ENCODE results near the gene KIF1C. TPM values are rescaled to one million over a fixed set of nuclear protein-coding genes. Genes with fewer than 3 reads are reported as not detected.
A peak's percentile ranks its signal among the peaks of the same experiment; 100 is the strongest.

Gene KIF1C
- total RNA-seq (100 to 1,000 TPM; 519 to 727 (median 570) TPM), polyA plus RNA-seq (406 TPM)
- long read RNA-seq, donor 1, full-length matches to known transcripts = 318 of 803 reads
- long read RNA-seq, donor 1, partial matches to known transcripts = 413 of 803 reads
- long read RNA-seq, donor 1, other reads (novel, unspliced or antisense) = 72 of 803 reads
- long read RNA-seq, donor 2, full-length matches to known transcripts = 946 of 1,347 reads
- long read RNA-seq, donor 2, partial matches to known transcripts = 304 of 1,347 reads
- long read RNA-seq, donor 2, other reads (novel, unspliced or antisense) = 97 of 1,347 reads
- long read RNA-seq, donor 3, full-length matches to known transcripts = 85 of 488 reads
- long read RNA-seq, donor 3, partial matches to known transcripts = 367 of 488 reads
- long read RNA-seq, donor 3, other reads (novel, unspliced or antisense) = 36 of 488 reads
- long read RNA-seq, donor 4, full-length matches to known transcripts = 806 of 1,151 reads
- long read RNA-seq, donor 4, partial matches to known transcripts = 266 of 1,151 reads
- long read RNA-seq, donor 4, other reads (novel, unspliced or antisense) = 79 of 1,151 reads

DNA sequence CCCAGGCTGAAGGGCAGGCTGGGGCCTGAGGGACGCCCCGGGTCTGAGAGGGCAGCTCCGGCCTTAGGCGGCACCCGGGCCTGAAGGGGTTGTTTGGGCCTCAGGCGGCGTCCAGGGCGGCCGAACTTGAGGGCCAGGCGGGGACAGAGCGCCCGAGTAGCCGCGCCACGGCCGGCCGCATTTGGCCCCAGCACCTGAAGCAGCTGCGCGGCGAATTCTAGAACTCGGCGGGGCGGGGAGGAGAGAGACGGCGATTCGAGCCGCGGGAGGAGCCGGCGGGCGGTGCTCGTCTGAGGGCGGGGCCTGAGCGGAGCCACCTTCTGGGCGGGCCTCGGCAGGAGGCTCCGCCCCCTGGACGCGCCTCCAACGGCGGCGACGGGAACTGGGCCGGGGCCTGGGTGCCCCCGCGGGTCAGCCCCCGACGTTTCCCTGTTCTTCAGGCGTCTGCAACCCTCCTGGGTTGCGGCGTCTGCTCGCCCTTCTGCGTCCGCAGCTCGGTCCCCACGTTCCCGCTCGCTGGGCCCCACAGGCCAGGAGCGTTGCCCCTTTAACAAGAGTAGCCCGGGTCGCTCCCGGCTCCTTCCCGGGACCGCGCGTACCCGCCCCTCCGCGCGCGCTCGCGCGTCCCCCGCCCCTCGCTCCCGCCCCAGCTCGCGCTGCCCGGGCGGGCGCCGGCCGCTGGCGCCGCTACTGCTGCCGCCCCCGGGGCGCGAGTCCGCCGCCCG lies at the start of gene KIF1C, which contains the start of gene INCA1:
KIF1C (plus strand) TSS at position 649 of the 725 bp plus-strand sequence. CDS start 2,297 bp downstream, outside the sequence.
INCA1 (minus strand) TSS at position 221 of the 725 bp plus-strand sequence. CDS start 3,085 bp downstream, outside the sequence.
- no peaks in the 10 kb centered on the region for H3K4me1 ChIP-seq (ENCODE audit: control insufficient read depth, insufficient read depth, low read length)
- peak within 1 kb of the TSS; percentile 89 for H3K4me3 ChIP-seq (ENCODE audit: low read length)
- DNase-seq (peak; percentile 95 to 98 (median 98)), ATAC-seq (peak; percentile 93 to 94)
- WGBS = under 1% methylated on average over 93 of the region's 93 CpGs
- intact Hi-C loops (cut with DNase I) = no loop called here
- H3K27me3 ChIP-seq (ENCODE audit: control insufficient read depth, insufficient read depth) = no peaks in the 10 kb centered on the region
- H3K9me3 ChIP-seq (ENCODE audit: control insufficient read depth, low read length) = no peaks in the 10 kb centered on the region
- peak within 1 kb of the TSS; percentile 94 for H3K27ac ChIP-seq (ENCODE audit: low read length)

DNA sequence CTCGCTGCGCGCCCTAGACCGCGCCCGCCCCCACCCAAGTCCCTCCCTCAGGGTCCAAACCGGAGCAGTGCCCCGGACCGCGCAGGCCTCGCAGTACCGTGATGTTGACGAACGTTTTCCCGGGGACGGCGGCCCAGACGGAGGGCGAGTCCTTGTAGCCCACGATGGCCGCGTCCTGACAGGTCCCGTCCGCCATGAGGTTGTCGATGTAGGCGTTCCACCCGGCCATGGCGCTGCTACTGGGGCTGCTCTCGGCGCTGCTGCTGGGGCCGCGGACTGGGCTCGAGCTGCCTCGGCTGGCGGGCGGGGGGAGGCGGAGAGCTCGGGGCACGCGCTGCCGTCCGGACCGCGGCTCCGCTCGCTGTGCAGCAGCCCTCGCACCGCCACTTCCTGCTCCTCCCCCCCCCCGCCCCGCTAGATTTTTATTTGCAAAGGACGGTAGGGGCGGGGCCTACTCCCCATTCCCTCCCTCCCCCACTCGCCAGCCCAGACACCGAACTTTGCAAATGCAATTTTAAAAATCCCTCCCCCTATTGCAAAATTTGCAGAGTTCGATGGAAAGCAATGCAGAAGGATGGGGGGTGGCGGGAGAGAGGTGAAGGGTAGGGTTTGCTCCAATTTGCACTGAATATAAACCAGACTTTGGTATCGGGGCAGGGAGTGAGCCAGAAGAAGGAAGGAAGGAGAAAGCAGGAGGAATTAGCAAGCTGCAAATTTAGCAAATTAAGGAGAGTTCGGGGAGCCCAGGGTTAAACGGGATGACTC lies 49.4 kb upstream of the KIF1C start, which contains the start of gene PFN1:
PFN1 (minus strand) TSS at position 365 of the 765 bp plus-strand sequence; CDS start at position 229, 136 bp downstream.
- Histone ChIP-seq H3K4me3 (ENCODE audit: low read length) (peak within 1 kb of the TSS; percentile 87), H3K27ac (ENCODE audit: low read length) (peak within 1 kb of the TSS; percentile 96), H3K9me3 (ENCODE audit: control insufficient read depth, low read length) (no peaks in the 10 kb centered on the region), H3K4me1 (ENCODE audit: control insufficient read depth, insufficient read depth, low read length) (peaks cover 5% of the 10 kb centered on the region), H3K27me3 (ENCODE audit: control insufficient read depth, insufficient read depth) (no peaks in the 10 kb centered on the region)
- 1% methylated on average over 59 of the region's 59 CpGs for WGBS
- DNase-seq = peak; percentile 92 to 97 (median 96)
- intact Hi-C loops (cut with DNase I) = no loop called here
- peak; percentile 75 to 82 for ATAC-seq

DNA sequence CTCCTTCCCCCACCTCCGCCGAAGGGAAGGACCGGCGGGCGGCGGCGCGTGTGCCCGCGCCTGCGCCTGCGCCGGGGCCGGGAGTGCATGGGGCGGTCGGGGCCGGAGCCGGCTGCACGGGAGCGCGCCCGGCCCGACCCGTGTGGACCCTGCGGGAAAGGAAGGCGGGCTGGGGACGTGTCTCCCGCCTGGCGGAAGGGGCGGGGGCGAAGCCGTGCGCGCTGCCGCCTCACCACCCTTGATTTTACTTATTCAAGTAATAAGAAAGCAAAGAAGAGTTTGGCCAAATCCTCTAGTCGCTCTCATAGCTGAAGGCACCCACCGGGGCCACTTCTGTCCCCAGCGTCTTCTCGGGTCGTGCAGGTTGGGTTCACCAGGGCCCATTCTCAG lies 48.8 kb upstream of the KIF1C start:
- no peaks in the 10 kb centered on the region for H3K27me3 ChIP-seq (ENCODE audit: control insufficient read depth, insufficient read depth)
- intact Hi-C loops (cut with DNase I) = no loop called here
- under 1% methylated on average over 40 of the region's 40 CpGs for WGBS
- peak overlapping the region; percentile 87 for H3K27ac ChIP-seq (ENCODE audit: low read length)
- ATAC-seq (peak; percentile 79 to 88), DNase-seq (peak; percentile 87 to 95 (median 94))
- H3K4me1 ChIP-seq (ENCODE audit: control insufficient read depth, insufficient read depth, low read length) = peaks cover 5% of the 10 kb centered on the region
- no peaks in the 10 kb centered on the region for H3K9me3 ChIP-seq (ENCODE audit: control insufficient read depth, low read length)
- H3K4me3 ChIP-seq (ENCODE audit: low read length) = peak overlapping the region; percentile 87

DNA sequence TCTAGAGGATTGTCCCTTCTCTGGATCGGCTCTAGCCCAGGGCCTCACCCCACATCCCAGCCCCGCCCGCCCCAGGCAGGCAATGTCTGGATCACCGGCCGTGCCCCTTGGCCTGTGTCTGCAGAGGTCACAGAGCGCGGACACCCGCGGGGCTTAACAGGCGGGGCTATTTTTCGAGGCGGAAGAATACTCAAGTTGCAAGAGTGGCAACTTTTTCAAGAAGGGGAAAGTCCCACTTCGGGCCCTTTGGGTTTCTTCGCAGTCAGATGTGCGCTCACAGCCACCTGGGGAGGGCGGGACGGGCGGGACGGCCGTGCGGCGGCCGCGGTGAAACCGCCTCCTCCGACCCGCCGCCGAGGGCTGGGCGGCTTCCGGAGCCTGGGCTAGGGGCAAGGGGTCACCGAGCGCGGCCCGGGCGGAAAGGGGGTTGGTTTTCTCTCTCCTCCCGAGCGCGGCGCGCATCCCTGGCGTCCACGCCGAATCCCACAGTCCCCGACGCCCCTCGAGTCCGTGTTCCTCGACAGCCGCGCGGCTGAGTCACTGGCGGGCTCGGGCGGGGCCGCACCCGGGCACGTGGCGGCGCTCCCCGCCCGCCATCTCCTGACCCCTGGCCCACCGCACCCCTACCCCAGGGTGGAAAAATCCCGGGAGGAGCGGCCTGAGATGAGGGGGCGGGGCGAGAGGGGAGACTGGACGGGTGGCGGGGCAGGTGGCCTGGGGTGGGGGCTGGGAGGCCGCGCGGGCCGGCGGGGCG lies 48.3 kb upstream of the KIF1C start:
- Histone ChIP-seq H3K4me3 (ENCODE audit: low read length) (peak overlapping the region; percentile 87), H3K9me3 (ENCODE audit: control insufficient read depth, low read length) (no peaks in the 10 kb centered on the region), H3K4me1 (ENCODE audit: control insufficient read depth, insufficient read depth, low read length) (peaks cover 5% of the 10 kb centered on the region), H3K27ac (ENCODE audit: low read length) (peak overlapping the region; percentile 82), H3K27me3 (ENCODE audit: control insufficient read depth, insufficient read depth) (no peaks in the 10 kb centered on the region)
- DNase-seq (peak; percentile 83 to 89 (median 88)), ATAC-seq (peak; percentile 22 to 52)
- intact Hi-C loops (cut with DNase I) = no loop called here
- WGBS = under 1% methylated on average over 75 of the region's 75 CpGs

DNA sequence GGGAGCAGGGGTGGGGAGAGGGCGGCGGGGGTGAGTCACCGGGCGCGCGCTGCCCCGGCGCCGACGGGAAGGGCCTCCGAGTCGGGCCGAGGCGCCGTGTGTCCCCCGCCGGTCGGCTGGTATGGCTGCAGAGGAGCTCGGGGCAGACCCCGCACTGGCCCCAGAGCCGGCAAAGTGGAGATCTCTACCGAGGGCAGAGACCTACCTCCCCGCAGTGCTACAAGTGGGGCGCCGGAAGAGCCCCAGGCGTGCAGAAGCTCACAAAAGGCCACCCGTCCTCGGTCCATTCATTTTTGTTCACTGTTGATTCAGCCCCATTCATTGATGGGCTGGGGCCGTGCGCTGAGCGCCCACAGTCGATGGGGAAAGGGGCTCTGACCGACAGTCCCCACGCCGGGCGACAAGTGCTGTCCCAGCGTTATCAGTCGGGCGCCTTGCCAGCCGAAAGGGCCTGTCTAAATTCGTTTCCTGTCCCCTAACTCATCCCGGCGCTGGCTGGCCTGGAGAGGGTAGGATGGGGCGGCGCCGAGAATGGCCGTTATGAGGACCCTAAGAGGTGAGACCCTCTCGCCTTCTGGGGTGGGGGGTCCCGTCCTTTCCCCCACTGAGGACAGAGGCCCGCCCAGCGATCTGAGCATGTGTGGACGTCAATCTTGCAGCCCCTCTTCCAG lies 47.5 kb upstream of the KIF1C start:
- H3K9me3 ChIP-seq (ENCODE audit: control insufficient read depth, low read length) = no peaks in the 10 kb centered on the region
- peak overlapping the region; percentile 87 for H3K4me3 ChIP-seq (ENCODE audit: low read length)
- peak in 1 of 2 donors; percentile 60 for ATAC-seq
- DNase-seq = peak; percentile 83 to 92 (median 91)
- peaks cover 4% of the 10 kb centered on the region for H3K4me1 ChIP-seq (ENCODE audit: control insufficient read depth, insufficient read depth, low read length)
- intact Hi-C loops (cut with DNase I) = no loop called here
- WGBS = 4% methylated on average over 52 of the region's 52 CpGs
- H3K27ac ChIP-seq (ENCODE audit: low read length) = peak overlapping the region; percentile 94
- no peaks in the 10 kb centered on the region for H3K27me3 ChIP-seq (ENCODE audit: control insufficient read depth, insufficient read depth)

DNA sequence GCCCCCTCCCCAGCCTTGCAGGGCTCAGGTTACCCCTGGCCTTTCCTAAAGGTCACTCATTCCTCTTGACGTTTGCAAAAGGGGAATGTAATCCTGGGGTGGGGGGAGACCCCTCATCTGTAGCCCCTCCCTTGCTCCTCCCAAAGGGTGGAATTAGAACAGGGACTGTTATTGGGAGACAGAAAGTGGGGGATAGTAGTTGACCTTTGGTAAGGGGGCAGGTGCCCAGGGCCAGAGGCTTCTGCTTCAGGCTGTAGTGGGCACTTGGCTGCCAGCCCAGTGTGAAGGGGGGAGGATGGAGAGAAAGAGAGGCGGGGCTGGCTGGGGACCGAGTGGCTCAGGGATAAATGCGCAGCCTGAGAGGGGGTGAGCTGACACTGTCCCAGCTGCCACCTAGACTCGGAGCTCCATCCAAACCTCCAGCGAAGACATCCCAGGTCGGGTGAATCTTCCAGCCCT lies 47.0 kb upstream of the KIF1C start, which contains the start of gene ENO3:
ENO3 (plus strand) TSS at position 374 of the 459 bp plus-strand sequence. CDS start 711 bp downstream, outside the sequence.
- Histone ChIP-seq H3K9me3 (ENCODE audit: control insufficient read depth, low read length) (no peaks in the 10 kb centered on the region), H3K4me1 (ENCODE audit: control insufficient read depth, insufficient read depth, low read length) (peaks cover under 1% of the 10 kb centered on the region), H3K27ac (ENCODE audit: low read length) (peak within 1 kb of the TSS; percentile 94), H3K27me3 (ENCODE audit: control insufficient read depth, insufficient read depth) (no peaks in the 10 kb centered on the region), H3K4me3 (ENCODE audit: low read length) (peak within 1 kb of the TSS; percentile 87)
- DNase-seq (peak in 2 of 3 donors; percentile 72 to 84), ATAC-seq (no peak)
- intact Hi-C loops (cut with DNase I) = no loop called here
- 31% methylated on average over 7 of the region's 7 CpGs for WGBS

DNA sequence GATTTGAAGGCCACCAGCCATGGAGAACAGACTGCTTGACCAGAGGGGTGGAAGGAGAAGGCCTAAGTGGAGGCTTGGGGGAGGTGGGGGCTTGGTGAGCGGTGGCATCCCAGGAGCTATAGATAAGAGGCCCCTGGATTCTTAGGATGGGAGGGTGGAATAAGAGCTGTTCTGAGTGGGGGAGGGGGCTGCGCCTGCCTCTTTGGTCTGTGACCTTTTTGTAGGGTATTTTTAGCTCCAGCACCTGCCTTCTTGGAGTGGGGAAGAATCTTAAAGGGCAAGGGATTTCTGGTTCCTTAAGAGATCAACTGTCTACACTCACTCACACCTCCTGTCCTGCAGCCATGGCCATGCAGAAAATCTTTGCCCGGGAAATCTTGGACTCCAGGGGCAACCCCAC lies 46.3 kb upstream of the KIF1C start:
- Histone ChIP-seq H3K4me1 (ENCODE audit: control insufficient read depth, insufficient read depth, low read length) (no peaks in the 10 kb centered on the region), H3K9me3 (ENCODE audit: control insufficient read depth, low read length) (no peaks in the 10 kb centered on the region), H3K27me3 (ENCODE audit: control insufficient read depth, insufficient read depth) (no peaks in the 10 kb centered on the region), H3K4me3 (ENCODE audit: low read length) (peak overlapping the region; percentile 27), H3K27ac (ENCODE audit: low read length) (peak overlapping the region; percentile 94)
- intact Hi-C loops (cut with DNase I) = no loop called here
- 58% methylated on average over 3 of the region's 3 CpGs for WGBS
- ATAC-seq (no peak), DNase-seq (no peak)

DNA sequence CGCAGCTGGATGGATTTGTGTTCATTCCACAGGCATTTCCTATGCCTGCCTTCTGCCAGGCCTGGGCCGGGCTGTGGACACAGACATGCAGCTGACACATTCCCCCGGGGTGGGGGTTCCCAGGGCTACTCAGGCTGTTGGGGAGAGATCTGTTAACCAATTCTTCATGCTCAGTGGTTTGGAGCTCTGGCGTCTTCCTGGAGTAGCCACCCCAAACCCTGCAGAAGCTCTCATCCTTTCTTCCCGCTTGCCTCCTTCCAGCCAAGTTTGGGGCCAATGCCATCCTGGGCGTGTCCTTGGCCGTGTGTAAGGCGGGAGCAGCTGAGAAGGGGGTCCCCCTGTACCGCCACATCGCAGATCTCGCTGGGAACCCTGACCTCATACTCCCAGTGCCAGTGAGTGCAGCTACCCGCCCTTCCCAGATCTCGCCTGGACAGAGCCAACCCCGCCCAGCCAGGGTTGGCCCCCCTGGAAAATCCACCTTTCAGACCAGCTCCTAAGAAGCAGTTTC lies 44.2 kb upstream of the KIF1C start:
- Histone ChIP-seq H3K4me3 (ENCODE audit: low read length) (no peak overlapping the region), H3K27ac (ENCODE audit: low read length) (no peak overlapping the region), H3K4me1 (ENCODE audit: control insufficient read depth, insufficient read depth, low read length) (no peaks in the 10 kb centered on the region), H3K27me3 (ENCODE audit: control insufficient read depth, insufficient read depth) (no peaks in the 10 kb centered on the region), H3K9me3 (ENCODE audit: control insufficient read depth, low read length) (no peaks in the 10 kb centered on the region)
- intact Hi-C loops (cut with DNase I) = no loop called here
- DNase-seq (no peak), ATAC-seq (no peak)
- WGBS = 72% methylated on average over 14 of the region's 14 CpGs

DNA sequence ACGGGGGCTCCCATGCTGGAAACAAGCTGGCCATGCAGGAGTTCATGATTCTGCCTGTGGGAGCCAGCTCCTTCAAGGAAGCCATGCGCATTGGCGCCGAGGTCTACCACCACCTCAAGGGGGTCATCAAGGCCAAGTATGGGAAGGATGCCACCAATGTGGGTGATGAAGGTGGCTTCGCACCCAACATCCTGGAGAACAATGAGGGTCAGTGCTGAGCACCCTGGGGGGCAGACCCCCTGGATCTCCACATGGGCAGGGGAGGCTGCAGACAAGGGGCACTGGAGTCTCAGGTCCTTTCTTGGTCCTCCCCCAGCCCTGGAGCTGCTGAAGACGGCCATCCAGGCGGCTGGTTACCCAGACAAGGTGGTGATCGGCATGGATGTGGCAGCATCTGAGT lies 42.7 kb upstream of the KIF1C start:
- no peaks in the 10 kb centered on the region for H3K4me1 ChIP-seq (ENCODE audit: control insufficient read depth, insufficient read depth, low read length)
- no peaks in the 10 kb centered on the region for H3K9me3 ChIP-seq (ENCODE audit: control insufficient read depth, low read length)
- ATAC-seq (no peak), DNase-seq (no peak)
- no peak overlapping the region for H3K4me3 ChIP-seq (ENCODE audit: low read length)
- intact Hi-C loops (cut with DNase I) = no loop called here
- WGBS = 98% methylated on average over 8 of the region's 8 CpGs
- no peaks in the 10 kb centered on the region for H3K27me3 ChIP-seq (ENCODE audit: control insufficient read depth, insufficient read depth)
- no peak overlapping the region for H3K27ac ChIP-seq (ENCODE audit: low read length)
